Astrocyte (in vitro differentiated cells and primary cell): ENCODE data around the gene UNC5C. TPM values are rescaled to one million over a fixed set of nuclear protein-coding genes. Genes with fewer than 3 reads are reported as not detected.

ENCODE experiments used
- DNase-seq: peaks from one replicate; pipeline ENCODE4 v3.0.0-alpha.2; 2010; ENCODE audit warnings: low read depth
- FAIRE-seq: peaks from 2 replicates; lab custom pipeline; 2011; peaks lifted over from hg19 to GRCh38; lab: Jason Lieb, UNC
- H2AFZ ChIP-seq: 2 replicates; pipeline ENCODE4 v1.6.0; 2012; ENCODE audit warnings: low read depth, low read length, inconsistent platforms
- H3K27ac ChIP-seq: 2 replicates; pipeline ENCODE4 v1.5.1; 2011; ENCODE audit warnings: low read depth, low read length, inconsistent platforms
- H3K27me3 ChIP-seq: 2 replicates; pipeline ENCODE4 v1.6.0; 2011; ENCODE audit warnings: low read length, inconsistent platforms; ENCODE audit not compliant: insufficient read depth
- H3K36me3 ChIP-seq: 2 replicates; pipeline ENCODE4 v1.5.1; 2011; ENCODE audit warnings: low read length, inconsistent platforms; ENCODE audit not compliant: insufficient read depth
- H3K4me1 ChIP-seq: 2 replicates; pipeline ENCODE4 v1.5.1; 2011; ENCODE audit warnings: low read length, inconsistent platforms; ENCODE audit not compliant: insufficient read depth
- H3K4me2 ChIP-seq: 2 replicates; pipeline ENCODE4 v1.6.0; 2012; ENCODE audit warnings: low read length, inconsistent platforms
- H3K4me3 ChIP-seq: 2 replicates; pipeline ENCODE4 v1.5.1; 2011; ENCODE audit warnings: low read depth, mild to moderate bottlenecking, low read length, inconsistent platforms; ENCODE audit not compliant: insufficient read depth
- H3K79me2 ChIP-seq: 2 replicates; pipeline ENCODE4 v1.6.0; 2012; ENCODE audit warnings: mild to moderate bottlenecking, low read length, inconsistent platforms; ENCODE audit not compliant: insufficient read depth
- H3K9ac ChIP-seq: 2 replicates; pipeline ENCODE4 v1.6.0; 2012; ENCODE audit warnings: mild to moderate bottlenecking, low read length, inconsistent platforms
- H3K9me3 ChIP-seq: 2 replicates; pipeline ENCODE4 v1.5.1; 2012; ENCODE audit warnings: low read depth, mild to moderate bottlenecking, low read length, inconsistent platforms; ENCODE audit not compliant: insufficient read depth
- H4K20me1 ChIP-seq: 2 replicates; pipeline ENCODE4 v1.6.0; 2012; ENCODE audit warnings: low read length, inconsistent platforms; ENCODE audit not compliant: insufficient read depth
- H3K27ac Mint-ChIP-seq: one replicate; pipeline ENCODE4 v1.8.0; 2021; ENCODE audit warnings: mild to moderate bottlenecking, mixed read lengths; ENCODE audit not compliant: unreplicated experiment
- H3K27me3 Mint-ChIP-seq: one replicate; pipeline ENCODE4 v1.8.0; 2021; ENCODE audit warnings: low read depth, mixed read lengths; ENCODE audit not compliant: unreplicated experiment
- H3K36me3 Mint-ChIP-seq: one replicate; pipeline ENCODE4 v1.8.0; 2021; ENCODE audit warnings: low read depth, mixed read lengths; ENCODE audit not compliant: unreplicated experiment
- H3K4me1 Mint-ChIP-seq: one replicate; pipeline ENCODE4 v1.8.0; 2021; ENCODE audit warnings: low read depth, mixed read lengths; ENCODE audit not compliant: unreplicated experiment
- H3K4me3 Mint-ChIP-seq: one replicate; pipeline ENCODE4 v1.8.0; 2021; ENCODE audit warnings: mild to moderate bottlenecking, moderate library complexity, mixed read lengths; ENCODE audit not compliant: unreplicated experiment
- H3K9me3 Mint-ChIP-seq: one replicate; pipeline ENCODE4 v1.8.0; 2021; ENCODE audit warnings: mild to moderate bottlenecking, mixed read lengths; ENCODE audit not compliant: unreplicated experiment
- EZH2 ChIP-seq: IDR thresholded peaks from 2 replicates; pipeline ENCODE4 v1.6.1; 2012; ENCODE audit warnings: mild to moderate bottlenecking, low read length, inconsistent platforms; ENCODE audit not compliant: insufficient read depth
- total RNA-seq: library from RNA; stranded (reverse); gene quantifications from 2 replicates; pipeline ENCODE4 v1.2.1, GENCODE V29; 2021
- TF ChIP-seq, protein P1 (sequence below): IDR thresholded peaks from 2 replicates; pipeline ENCODE4 v1.5.1; 2011; ENCODE audit warnings: low read depth, mild to moderate bottlenecking, inconsistent platforms, low read length, moderate library complexity; ENCODE audit not compliant: insufficient read depth

Gene UNC5C
- total RNA-seq, 1 donor from 2014 or later, result 3.1 TPM

DNA sequence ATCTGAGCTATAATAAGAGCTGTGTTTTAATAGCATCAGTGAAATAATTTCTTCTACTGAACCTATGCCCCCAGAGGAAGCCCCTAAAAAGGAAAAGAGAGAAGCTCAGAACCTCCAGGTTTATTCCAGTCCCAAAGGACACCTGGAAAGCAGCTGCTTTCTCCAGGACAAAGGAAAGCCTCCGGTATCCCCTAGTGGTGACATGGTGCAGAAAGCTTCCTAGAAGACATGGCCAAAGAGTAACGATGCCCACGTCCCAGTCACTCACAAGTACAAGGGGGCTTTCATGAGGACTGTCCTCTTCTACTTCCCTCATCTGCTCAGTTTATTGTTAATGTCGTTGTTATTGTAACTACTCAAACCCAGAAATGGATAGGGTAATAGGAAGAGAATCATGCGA, 343.9 kb downstream of the UNC5C start:
- Histone ChIP-seq H2AFZ (no peak overlapping the region), H3K4me1 (no peaks in the 10 kb centered on the region), H3K27ac (no peak overlapping the region), H3K36me3 (no peaks in the 10 kb centered on the region), H4K20me1 (no peaks in the 10 kb centered on the region), H3K9me3 (no peaks in the 10 kb centered on the region), H3K27me3 (no peaks in the 10 kb centered on the region), H3K4me3 (no peak overlapping the region), H3K79me2 (no peaks in the 10 kb centered on the region), H3K4me2 (no peak overlapping the region), H3K9ac (no peak overlapping the region)
- Mint-ChIP-seq H3K36me3 (no peaks in the 10 kb centered on the region), H3K9me3 (peaks cover 2% of the 10 kb centered on the region), H3K27ac (peak overlapping the region; percentile 41), H3K27me3 (no peaks in the 10 kb centered on the region), H3K4me3 (no peak overlapping the region), H3K4me1 (peaks cover 9% of the 10 kb centered on the region)
- TF ChIP-seq, protein P1, sequence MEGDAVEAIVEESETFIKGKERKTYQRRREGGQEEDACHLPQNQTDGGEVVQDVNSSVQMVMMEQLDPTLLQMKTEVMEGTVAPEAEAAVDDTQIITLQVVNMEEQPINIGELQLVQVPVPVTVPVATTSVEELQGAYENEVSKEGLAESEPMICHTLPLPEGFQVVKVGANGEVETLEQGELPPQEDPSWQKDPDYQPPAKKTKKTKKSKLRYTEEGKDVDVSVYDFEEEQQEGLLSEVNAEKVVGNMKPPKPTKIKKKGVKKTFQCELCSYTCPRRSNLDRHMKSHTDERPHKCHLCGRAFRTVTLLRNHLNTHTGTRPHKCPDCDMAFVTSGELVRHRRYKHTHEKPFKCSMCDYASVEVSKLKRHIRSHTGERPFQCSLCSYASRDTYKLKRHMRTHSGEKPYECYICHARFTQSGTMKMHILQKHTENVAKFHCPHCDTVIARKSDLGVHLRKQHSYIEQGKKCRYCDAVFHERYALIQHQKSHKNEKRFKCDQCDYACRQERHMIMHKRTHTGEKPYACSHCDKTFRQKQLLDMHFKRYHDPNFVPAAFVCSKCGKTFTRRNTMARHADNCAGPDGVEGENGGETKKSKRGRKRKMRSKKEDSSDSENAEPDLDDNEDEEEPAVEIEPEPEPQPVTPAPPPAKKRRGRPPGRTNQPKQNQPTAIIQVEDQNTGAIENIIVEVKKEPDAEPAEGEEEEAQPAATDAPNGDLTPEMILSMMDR, result peak; percentile 50
- no peak for TF ChIP-seq EZH2
- no peak for DNase-seq
- no peak for FAIRE-seq

DNA sequence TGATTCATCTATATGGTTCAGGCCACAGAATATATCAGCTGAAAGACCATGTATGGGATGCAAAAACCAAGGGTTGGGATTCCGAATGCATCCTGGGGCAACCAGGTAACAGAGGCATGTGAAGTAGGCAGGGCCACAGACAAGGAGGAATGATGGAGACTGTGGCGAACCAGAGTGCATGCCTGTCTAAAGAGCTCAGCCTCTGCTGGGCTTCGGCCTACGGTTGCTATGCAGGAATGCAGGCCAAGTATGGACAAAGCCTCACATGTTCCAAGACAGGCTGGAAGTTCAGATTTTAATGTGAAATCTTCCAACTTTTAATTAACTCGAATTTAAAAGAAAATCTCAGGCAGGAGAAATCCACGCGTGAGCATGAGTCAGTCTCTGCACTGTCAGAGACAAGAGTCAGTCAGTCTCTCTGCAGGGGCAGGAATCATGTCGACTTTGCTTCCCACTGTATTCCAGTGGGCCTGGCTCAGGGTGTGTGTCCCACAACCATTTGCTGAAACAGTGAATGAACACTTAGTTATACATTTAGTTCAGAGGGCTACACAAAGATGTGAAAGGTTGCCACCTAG, 344.4 kb downstream of the UNC5C start:
- H3K27me3 Mint-ChIP-seq, result no peaks in the 10 kb centered on the region
- DNase-seq, result peak; percentile 53
- H3K27ac ChIP-seq, result no peak overlapping the region

DNA sequence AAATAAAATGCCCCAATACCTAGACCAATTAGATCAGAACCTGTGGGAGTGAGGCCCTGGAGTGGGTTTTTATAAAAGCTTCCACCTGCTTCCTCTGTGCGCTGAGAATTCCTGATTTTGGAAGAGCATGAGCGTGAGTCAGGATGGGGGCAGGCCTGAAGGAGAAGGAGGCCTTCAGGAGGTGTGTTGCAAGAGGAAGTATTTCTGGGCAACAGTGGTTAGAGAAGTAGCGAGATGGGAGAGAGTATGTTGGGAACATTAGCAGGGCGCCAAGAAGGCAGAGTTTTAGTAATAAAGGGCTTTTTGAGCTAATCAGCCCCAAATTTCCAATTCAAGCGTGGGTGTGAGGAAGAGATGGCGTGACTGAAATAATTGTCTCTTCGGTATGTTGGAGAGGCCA, 349.8 kb downstream of the UNC5C start:
- H3K4me3 Mint-ChIP-seq, result no peak overlapping the region

More for the DNA sequence above, 344.4 kb downstream of the UNC5C start:
- peak overlapping the region; percentile 41 for H3K27ac Mint-ChIP-seq
- no peaks in the 10 kb centered on the region for H3K79me2 ChIP-seq
- no peaks in the 10 kb centered on the region for H3K27me3 ChIP-seq
- H3K4me1 ChIP-seq, result no peaks in the 10 kb centered on the region
- H3K4me2 ChIP-seq, result no peak overlapping the region
- H3K4me3 Mint-ChIP-seq, result no peak overlapping the region
- no peak overlapping the region for H3K9ac ChIP-seq
- H3K36me3 Mint-ChIP-seq, result no peaks in the 10 kb centered on the region
- no peaks in the 10 kb centered on the region for H4K20me1 ChIP-seq
- no peaks in the 10 kb centered on the region for H3K9me3 ChIP-seq
- no peaks in the 10 kb centered on the region for H3K36me3 ChIP-seq
- H2AFZ ChIP-seq, result peak overlapping the region; percentile 3
- no peak overlapping the region for H3K4me3 ChIP-seq
- TF ChIP-seq, protein P1, result no peak
- no peak for TF ChIP-seq EZH2
- peaks cover 2% of the 10 kb centered on the region for H3K9me3 Mint-ChIP-seq
- H3K4me1 Mint-ChIP-seq, result peaks cover 9% of the 10 kb centered on the region
- no peak for FAIRE-seq

More for the DNA sequence above, 349.8 kb downstream of the UNC5C start:
- no peaks in the 10 kb centered on the region for H3K27me3 ChIP-seq
- H3K79me2 ChIP-seq, result no peaks in the 10 kb centered on the region
- Mint-ChIP-seq H3K9me3 (peaks cover 2% of the 10 kb centered on the region), H3K27ac (no peak overlapping the region), H3K36me3 (no peaks in the 10 kb centered on the region), H3K27me3 (peaks cover under 1% of the 10 kb centered on the region), H3K4me1 (no peaks in the 10 kb centered on the region)
- no peaks in the 10 kb centered on the region for H3K9me3 ChIP-seq
- no peak overlapping the region for H3K9ac ChIP-seq
- no peak overlapping the region for H3K4me3 ChIP-seq
- FAIRE-seq (no peak), DNase-seq (no peak)
- H3K36me3 ChIP-seq, result no peaks in the 10 kb centered on the region
- H4K20me1 ChIP-seq, result no peaks in the 10 kb centered on the region
- no peak overlapping the region for H3K27ac ChIP-seq
- TF ChIP-seq, protein P1, result no peak
- no peak for TF ChIP-seq EZH2
- no peaks in the 10 kb centered on the region for H3K4me1 ChIP-seq
- H3K4me2 ChIP-seq, result no peak overlapping the region
- no peak overlapping the region for H2AFZ ChIP-seq
